ENCODE measurements around the gene CLCN2.

DNA sequence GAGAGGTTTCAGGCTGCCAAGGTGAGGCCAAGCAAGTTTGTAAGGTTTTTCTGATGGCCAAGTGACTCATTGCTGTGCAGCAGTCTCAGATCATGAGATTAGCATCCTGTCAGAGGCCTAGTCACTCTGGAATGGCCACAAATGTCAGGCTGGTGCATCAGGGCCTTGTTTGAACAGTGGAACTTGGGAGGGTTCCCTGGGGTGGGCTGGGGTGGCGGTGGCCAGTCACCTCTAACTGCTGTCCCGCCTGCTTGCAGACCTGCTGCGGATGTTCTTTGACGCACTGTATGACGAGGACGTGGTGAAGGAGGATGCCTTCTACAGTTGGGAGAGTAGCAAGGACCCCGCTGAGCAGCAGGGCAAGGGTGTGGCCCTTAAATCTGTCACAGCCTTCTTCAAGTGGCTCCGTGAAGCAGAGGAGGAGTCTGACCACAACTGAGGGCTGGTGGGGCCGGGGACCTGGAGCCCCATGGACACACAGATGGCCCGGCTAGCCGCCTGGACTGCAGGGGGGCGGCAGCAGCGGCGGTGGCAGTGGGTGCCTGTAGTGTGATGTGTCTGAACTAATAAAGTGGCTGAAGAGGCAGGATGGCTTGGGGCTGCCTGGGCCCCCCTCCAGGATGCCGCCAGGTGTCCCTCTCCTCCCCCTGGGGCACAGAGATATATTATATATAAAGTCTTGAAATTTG, 26.8 kb downstream of the CLCN2 start:
- TF ChIP-seq, protein P1, sequence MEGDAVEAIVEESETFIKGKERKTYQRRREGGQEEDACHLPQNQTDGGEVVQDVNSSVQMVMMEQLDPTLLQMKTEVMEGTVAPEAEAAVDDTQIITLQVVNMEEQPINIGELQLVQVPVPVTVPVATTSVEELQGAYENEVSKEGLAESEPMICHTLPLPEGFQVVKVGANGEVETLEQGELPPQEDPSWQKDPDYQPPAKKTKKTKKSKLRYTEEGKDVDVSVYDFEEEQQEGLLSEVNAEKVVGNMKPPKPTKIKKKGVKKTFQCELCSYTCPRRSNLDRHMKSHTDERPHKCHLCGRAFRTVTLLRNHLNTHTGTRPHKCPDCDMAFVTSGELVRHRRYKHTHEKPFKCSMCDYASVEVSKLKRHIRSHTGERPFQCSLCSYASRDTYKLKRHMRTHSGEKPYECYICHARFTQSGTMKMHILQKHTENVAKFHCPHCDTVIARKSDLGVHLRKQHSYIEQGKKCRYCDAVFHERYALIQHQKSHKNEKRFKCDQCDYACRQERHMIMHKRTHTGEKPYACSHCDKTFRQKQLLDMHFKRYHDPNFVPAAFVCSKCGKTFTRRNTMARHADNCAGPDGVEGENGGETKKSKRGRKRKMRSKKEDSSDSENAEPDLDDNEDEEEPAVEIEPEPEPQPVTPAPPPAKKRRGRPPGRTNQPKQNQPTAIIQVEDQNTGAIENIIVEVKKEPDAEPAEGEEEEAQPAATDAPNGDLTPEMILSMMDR (IDR thresholded peaks at IDR 0.05; ENCODE audit: poor library complexity, severe bottlenecking) = no peak
- no peak for TF ChIP-seq SMC3 (conservative IDR thresholded peaks at IDR 0.05; ENCODE audit: poor library complexity)
